Measurements from ENCODE around the gene PABPC1L.

GRCh38 chr20:44900231-44900854, 9.5 kb upstream of the PABPC1L start:
- TF ChIP-seq CTCF (IDR thresholded peaks at IDR 0.05; ENCODE audit: low read depth, low read length, poor library complexity, severe bottlenecking) (no peak), EZH2phosphoT487 (IDR thresholded peaks at IDR 0.05; ENCODE audit: borderline replicate concordance, low read length) (no peak)

All from DOHH2 (cell line).